Ishikawa (cell line): ENCODE measurements around the gene ENC1.

Experiments
- CEBPB ChIP-seq: IDR thresholded peaks from 2 replicates; pipeline ENCODE4 v1.6.1; 2012
- CREB1 ChIP-seq: IDR thresholded peaks from 2 replicates; pipeline ENCODE4 v1.6.1; 2012; ENCODE audit warnings: low read depth
- EGR1 ChIP-seq: IDR thresholded peaks from 2 replicates; pipeline ENCODE4 v1.6.1; 2012
- EP300 ChIP-seq: IDR thresholded peaks from 2 replicates; pipeline ENCODE4 v1.6.1; 2012; ENCODE audit warnings: borderline replicate concordance
- FOXM1 ChIP-seq: IDR thresholded peaks from 2 replicates; pipeline ENCODE4 v1.6.1; 2012; ENCODE audit warnings: low read depth, borderline replicate concordance
- NFIC ChIP-seq: IDR thresholded peaks from 2 replicates; pipeline ENCODE4 v1.6.1; 2012
- RAD21 ChIP-seq: IDR thresholded peaks from 2 replicates; pipeline ENCODE4 v1.6.1; 2012; ENCODE audit warnings: low read depth
- TAF1 ChIP-seq: IDR thresholded peaks from 2 replicates; pipeline ENCODE4 v1.6.1; 2012; ENCODE audit warnings: low read depth, mild to moderate bottlenecking
- TCF12 ChIP-seq: IDR thresholded peaks from 2 replicates; pipeline ENCODE4 v1.6.1; 2012; ENCODE audit warnings: low read depth
- TEAD4 ChIP-seq: IDR thresholded peaks from 2 replicates; pipeline ENCODE4 v1.6.1; 2012
- YY1 ChIP-seq: IDR thresholded peaks from 2 replicates; pipeline ENCODE4 v1.6.1; 2012; ENCODE audit warnings: low read depth
- ZBTB7A ChIP-seq: IDR thresholded peaks from 2 replicates; pipeline ENCODE4 v1.6.1; 2012; ENCODE audit warnings: low read depth
- TF ChIP-seq, protein P1 (sequence below): IDR thresholded peaks from 2 replicates; pipeline ENCODE4 v1.6.1; 2012; ENCODE audit warnings: low read depth, mild to moderate bottlenecking
- TF ChIP-seq, protein P2 (sequence below): IDR thresholded peaks from 2 replicates; pipeline ENCODE4 v1.6.1; 2012
- TF ChIP-seq, protein P3 (sequence below): IDR thresholded peaks from 2 replicates; pipeline ENCODE4 v1.6.1; 2012

ENC1 gene

DNA sequence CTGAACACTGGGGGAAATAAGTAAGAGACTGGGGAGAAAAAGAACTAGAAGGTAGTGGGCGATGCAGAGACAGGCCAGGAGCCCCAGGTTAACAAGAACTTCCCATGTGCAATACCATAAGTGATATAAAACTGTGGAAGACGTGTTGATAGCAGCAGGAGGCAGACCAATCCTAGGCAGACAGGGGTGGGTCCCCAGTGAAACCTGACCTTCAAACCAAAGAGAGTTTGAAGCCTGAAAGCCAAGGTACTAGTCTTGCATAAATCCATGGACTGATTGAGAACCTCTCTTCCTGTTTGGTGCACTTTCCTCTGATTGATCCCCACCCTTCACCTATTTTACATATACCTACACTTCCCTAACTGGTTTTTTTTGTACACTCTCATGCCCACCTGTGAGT is 29.3 kb upstream of the ENC1 start:
- TF ChIP-seq, protein P1, sequence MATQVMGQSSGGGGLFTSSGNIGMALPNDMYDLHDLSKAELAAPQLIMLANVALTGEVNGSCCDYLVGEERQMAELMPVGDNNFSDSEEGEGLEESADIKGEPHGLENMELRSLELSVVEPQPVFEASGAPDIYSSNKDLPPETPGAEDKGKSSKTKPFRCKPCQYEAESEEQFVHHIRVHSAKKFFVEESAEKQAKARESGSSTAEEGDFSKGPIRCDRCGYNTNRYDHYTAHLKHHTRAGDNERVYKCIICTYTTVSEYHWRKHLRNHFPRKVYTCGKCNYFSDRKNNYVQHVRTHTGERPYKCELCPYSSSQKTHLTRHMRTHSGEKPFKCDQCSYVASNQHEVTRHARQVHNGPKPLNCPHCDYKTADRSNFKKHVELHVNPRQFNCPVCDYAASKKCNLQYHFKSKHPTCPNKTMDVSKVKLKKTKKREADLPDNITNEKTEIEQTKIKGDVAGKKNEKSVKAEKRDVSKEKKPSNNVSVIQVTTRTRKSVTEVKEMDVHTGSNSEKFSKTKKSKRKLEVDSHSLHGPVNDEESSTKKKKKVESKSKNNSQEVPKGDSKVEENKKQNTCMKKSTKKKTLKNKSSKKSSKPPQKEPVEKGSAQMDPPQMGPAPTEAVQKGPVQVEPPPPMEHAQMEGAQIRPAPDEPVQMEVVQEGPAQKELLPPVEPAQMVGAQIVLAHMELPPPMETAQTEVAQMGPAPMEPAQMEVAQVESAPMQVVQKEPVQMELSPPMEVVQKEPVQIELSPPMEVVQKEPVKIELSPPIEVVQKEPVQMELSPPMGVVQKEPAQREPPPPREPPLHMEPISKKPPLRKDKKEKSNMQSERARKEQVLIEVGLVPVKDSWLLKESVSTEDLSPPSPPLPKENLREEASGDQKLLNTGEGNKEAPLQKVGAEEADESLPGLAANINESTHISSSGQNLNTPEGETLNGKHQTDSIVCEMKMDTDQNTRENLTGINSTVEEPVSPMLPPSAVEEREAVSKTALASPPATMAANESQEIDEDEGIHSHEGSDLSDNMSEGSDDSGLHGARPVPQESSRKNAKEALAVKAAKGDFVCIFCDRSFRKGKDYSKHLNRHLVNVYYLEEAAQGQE: no peak
- TF ChIP-seq, protein P2, sequence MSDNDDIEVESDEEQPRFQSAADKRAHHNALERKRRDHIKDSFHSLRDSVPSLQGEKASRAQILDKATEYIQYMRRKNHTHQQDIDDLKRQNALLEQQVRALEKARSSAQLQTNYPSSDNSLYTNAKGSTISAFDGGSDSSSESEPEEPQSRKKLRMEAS: no peak
- TF ChIP-seq TEAD4 (no peak), FOXM1 (no peak), TCF12 (no peak), RAD21 (no peak), NFIC (no peak), EGR1 (no peak), CEBPB (no peak)

DNA sequence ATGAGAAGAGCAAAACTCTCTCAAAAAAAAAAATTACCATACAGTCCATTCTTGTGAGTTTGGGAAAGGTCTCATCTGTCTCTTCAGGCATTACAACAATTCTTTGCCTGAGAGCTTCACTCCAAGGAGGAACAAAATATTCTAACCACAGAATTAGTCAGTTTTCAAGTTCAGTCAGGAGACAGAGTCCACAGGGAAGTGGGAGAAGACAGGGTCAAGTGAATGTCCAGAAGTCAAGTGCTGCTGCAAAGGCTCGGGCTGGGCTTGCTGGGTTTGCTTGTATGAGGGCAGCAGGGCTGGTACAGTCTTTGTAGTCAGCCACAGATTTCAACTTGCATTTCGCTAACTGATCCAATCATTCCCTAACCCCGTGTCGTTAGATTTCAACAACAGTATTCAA is 26.9 kb upstream of the ENC1 start:
- no peak for TF ChIP-seq CEBPB
- TF ChIP-seq RAD21: no peak

DNA sequence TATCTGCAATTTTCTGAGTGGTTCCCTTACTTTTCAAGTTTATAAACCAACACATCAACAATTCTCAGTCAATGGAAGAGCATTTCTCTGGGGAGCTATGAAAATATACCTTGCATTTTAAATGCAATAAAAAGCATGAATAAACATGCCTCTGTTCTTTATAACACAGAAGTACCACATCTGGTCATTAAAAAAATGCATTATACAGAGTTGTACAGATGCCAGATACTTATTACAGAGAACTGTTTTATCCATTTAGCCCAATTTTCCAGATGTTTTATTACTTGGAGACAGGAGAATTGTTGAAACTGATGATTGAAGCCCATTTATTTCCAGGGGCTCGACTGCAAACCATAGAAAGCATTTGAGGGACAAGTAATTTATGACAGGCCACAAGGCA is 25.3 kb upstream of the ENC1 start:
- no peak for TF ChIP-seq TAF1
- TF ChIP-seq TEAD4: no peak
- TF ChIP-seq RAD21: no peak
- TF ChIP-seq EP300: no peak
- TF ChIP-seq ZBTB7A: no peak
- TF ChIP-seq NFIC: no peak
- TF ChIP-seq, protein P2: no peak
- no peak for TF ChIP-seq YY1
- no peak for TF ChIP-seq FOXM1
- TF ChIP-seq TCF12: no peak
- TF ChIP-seq, protein P1: no peak
- TF ChIP-seq CREB1: no peak

DNA sequence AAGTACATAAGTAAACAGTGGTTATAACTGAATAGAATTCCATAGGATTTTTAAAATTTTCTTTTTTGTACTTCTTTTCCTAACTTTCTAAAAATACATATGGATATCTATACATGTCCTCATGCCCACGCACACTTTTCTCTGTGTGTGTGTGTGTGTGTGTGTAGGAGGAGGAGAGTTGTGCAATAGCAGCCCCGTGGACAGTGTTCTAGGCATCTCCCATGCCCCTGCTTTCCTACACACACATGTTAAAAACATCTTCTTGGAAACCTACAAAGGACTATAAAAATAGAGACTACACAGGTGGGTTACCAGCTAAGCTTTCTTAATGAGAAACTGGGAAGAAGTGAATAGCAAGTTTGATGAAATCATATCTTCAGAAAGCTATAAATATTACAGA is 24.7 kb upstream of the ENC1 start:
- TF ChIP-seq FOXM1: no peak
- TF ChIP-seq, protein P3, sequence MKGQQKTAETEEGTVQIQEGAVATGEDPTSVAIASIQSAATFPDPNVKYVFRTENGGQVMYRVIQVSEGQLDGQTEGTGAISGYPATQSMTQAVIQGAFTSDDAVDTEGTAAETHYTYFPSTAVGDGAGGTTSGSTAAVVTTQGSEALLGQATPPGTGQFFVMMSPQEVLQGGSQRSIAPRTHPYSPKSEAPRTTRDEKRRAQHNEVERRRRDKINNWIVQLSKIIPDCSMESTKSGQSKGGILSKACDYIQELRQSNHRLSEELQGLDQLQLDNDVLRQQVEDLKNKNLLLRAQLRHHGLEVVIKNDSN: no peak
- TF ChIP-seq CEBPB: peak; percentile 53; the same call in 1 of the 2 replicates
- TF ChIP-seq TAF1: no peak

DNA sequence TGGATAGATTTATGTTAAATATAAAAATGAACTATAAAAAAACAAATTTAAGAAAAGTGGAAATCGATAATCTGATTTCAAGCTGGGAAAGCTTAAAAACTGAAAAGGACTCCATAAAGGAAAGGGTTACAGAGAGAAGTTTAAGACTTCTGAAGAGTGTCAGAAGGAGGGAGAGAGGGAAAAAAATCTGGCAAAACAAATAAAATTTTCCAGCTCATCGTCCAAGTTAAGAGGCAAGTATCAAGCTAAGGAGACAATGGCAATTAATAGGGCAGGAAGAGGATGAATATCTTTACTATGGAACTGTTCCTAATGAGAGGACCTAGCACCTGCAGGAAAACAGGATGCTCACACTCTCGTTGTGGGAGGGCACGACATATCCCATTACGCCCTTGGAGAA is 24.0 kb upstream of the ENC1 start:
- TF ChIP-seq TCF12: no peak
- no peak for TF ChIP-seq RAD21

DNA sequence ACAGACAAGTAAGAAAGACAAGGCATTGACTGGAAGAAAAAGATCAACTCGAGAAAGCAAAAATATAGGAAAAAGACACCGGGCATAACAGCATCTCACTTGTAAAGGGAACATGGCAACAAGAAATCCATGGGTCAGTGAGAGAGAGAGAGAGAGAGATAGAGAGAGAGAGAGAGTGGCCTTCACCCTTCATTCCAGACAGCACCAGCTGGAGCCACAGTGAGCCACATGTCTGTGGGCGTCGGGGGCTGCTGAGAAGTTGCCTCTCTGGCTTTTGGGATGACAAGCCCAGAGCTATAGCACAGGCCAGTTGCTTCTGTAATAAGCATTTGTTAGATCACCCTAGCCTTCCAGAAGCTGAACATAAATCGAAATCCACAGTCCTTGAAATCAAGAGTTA is 20.3 kb upstream of the ENC1 start:
- TF ChIP-seq, protein P1: no peak
- TF ChIP-seq TEAD4: no peak
- TF ChIP-seq, protein P3: no peak
- TF ChIP-seq RAD21: no peak
- TF ChIP-seq NFIC: no peak
- TF ChIP-seq TCF12: no peak
- TF ChIP-seq CREB1: no peak
- no peak for TF ChIP-seq YY1
- no peak for TF ChIP-seq EGR1
- no peak for TF ChIP-seq EP300
- no peak for TF ChIP-seq ZBTB7A
- no peak for TF ChIP-seq CEBPB
- no peak for TF ChIP-seq TAF1
- TF ChIP-seq FOXM1: no peak
- TF ChIP-seq, protein P2: no peak
